SKM-1 (cell line): ENCODE data around the gene CD79B.

ENCODE experiments used
- DNase-seq: peaks from one replicate; lab custom pipeline; 2025; ENCODE audit not compliant: unreplicated experiment; lab: John Stamatoyannopoulos, UW

CD79B gene

DNA sequence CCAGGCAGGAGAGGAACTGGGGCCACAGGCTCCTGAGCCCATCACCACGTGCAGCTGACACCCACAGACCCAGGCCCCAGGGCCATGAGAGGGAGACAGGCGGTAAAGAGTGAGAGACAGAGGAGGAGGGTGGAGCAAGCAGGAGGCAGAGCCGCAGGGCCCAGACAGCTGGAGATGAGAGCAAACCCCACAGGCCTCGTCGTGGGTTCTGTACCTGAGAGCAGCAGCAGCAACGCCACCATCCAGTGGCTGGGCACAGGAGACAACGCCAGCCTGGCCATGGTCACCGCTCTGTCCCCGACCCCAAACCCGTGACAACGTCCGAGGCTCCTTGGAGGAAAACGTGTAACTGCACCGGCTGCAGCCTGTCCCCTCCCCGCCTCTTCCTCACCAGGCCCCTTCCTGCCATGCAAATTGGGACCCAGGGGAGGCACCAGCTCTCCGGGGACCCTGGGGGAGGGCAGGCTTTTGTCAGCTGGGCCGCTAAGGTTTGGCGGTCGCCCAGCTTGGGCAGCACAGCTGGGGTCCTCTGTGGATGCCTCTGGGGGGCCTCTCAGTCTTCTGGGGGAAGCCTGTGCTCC lies at the start of gene CD79B:
Gene CD79B (minus strand): TSS at position 351 of the 581 bp plus-strand sequence. CDS start 70 bp downstream, at position 281.
- no peak for DNase-seq

GRCh38 chr17:63978272-63979200 lies 46.4 kb upstream of the CD79B start:
- DNase-seq: no peak

DNA sequence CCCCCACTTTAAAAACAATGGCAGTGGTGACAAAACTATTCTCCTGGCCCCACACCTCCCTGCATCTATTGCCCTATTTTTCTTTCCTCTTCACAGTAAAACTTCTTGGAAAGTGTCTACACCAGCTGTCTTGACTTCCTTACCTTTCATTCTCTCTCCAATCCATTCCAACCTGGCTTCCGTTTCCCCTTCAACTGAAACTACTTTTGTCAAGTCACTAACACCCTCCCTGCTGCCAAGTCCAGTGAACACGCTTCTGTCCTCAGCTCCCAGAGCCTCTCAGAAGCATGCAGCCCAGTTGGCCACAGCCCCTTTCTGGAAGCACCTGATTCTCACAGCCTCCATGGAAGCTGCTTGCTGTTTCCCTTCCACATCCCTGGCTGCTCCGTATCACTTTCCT lies 44.6 kb upstream of the CD79B start:
- DNase-seq: no peak

GRCh38 chr17:63975541-63976092 lies 43.5 kb upstream of the CD79B start:
- no peak for DNase-seq

DNA sequence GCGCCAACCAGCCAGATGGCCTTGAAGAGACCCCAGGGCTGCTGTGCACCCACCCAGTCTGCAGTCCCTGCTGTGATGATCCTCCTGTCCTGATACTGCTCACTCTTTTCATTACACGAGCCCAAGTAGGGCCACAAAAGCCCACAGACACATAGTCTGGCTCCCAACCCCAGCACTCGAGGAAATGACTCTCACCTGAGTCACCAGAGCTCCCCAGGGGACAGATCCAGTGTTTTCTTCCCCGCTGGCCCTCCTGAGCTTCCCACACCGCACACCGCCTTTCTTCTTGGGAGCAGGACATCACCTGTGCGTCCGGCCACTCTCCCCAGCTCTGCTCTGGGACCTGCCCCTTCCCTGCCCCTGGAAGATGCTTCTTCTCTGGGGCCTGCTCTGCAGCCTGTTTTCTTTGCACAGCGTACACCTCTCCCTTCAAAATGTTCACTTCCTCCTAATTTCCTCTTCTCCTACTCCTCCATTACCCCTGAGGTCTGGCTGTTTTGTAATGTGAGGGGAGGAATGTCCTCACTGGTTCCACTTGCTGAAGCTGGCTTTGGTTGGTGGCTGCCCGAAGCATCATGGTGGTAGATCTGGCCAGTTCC lies 42.6 kb upstream of the CD79B start:
- peak; percentile 41 for DNase-seq

DNA sequence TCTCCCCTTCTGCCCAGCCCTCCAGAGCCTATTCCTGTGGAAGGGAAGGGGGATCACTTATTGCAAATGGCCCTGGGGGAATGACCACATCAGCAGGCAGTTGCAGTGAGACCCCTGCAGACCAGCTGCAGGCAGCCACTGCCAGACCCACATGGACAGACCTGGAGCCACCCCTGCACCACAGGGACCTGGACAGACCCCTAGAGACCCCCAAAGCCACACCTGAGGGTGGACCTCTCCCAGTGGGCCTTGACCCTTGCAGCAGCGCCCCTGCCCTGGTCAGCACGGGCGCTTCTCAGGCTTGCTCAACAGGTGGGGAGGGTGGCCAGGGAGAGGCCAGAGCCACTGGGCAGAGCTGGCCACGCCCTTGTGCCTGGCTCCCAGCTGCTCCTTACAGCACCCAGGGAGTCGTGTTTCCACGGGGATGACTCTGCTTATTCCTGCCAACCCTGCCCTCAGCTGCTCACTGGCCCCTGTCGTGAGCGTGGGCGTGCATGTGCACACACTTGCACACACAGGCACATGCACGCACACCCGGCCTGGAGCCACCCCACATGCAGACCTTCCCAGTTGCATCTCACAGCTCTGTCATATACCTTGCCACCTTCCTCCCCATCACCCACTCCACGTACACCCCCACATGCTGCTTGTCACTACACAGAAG lies 41.9 kb upstream of the CD79B start:
- DNase-seq: no peak

GRCh38 chr17:63973247-63973646 lies 41.1 kb upstream of the CD79B start:
- no peak for DNase-seq

DNA sequence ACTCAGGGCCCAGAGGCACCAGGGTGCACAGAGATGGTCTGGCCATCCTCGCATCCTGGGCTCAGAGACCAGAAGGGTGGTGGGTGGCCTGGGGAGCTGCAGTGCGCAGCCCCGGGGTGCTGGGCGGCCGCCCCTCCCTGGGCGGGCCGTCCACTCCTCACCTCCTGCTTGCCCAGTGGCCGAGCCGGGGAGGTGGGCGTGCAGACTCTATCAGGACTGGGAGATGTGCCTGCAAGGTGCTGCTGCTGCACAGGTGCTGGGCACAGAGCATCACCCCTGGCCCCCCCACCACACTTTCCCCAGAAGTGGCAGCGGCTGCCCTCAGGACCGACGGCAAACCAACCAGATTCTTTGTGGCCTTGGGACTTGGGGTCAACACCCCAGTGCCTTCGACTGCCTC lies 40.7 kb upstream of the CD79B start, which contains the start of gene SCN4A:
Gene SCN4A (minus strand): TSS at position 123 of the 400 bp plus-strand sequence. CDS start 77 bp downstream, at position 46.
- no peak for DNase-seq

DNA sequence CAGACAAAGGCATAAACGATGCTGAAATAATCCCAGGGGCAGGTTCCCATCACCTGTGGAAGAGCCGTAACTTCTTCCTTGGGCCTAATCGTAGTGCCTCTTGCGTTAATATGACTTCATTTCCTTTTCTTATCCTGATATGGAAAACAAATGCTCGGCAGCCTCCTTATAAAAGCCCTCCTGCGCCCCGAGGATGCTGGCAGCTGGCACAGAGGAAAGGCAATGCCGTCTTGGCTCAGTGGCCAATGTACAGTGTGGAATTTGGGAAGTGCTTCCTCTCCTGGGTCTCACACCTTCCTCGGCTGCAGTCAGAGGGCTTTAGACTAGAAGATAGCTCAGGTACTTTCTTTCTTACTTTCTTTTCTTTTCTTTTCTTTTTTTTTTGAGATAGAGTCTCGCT lies 37.1 kb upstream of the CD79B start:
- no peak for DNase-seq

DNA sequence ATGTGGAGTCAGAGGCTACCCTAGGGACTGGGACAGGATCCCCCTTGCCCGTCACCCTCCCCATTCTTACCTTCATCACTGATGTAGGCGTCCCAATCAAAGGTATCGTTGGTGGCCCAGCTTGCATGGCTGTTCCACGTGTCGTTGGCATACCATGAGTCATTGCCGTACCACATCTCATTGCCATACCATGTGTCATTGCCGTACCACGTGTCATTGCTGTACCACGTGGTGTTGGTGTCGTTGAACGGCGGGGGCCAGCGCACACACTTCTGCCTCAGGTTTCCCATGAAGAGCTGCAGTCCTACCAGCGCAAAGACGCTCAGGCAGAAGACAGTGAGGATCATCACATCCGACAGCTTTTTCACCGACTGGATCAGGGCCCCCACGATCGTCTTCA lies 35.8 kb upstream of the CD79B start:
- DNase-seq: no peak

DNA sequence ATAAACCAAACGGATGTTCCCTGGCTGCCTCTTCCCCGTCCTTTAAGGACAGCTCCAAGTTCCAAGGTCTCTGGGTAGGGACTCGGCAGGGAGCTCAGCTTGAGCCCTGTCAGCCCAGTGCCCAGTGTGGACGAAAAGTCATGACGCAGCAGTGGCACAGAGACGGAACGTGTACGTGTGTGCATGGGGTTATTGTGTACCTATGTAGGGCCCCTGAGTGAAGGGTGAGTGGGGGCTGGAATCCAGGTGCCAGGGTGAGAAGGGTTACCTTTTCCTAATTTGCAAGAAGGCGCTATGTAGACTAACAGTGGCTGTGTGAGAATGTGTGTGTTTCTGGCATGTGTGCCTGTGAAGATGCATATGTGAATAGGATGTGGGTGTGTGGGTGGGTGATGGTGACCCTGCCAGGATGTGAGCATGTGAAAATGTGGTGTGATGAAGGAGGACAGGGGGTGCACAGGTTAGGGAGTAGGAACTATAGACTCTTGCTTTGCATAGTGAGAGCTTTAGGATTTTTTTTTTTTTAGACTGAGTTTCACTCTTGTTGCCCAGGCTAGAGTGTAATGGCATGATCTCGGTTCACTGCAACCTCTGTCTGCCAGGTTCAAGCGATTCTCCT lies 34.6 kb upstream of the CD79B start:
- DNase-seq: no peak

GRCh38 chr17:63963123-63963522 lies 31.0 kb upstream of the CD79B start:
- no peak for DNase-seq

DNA sequence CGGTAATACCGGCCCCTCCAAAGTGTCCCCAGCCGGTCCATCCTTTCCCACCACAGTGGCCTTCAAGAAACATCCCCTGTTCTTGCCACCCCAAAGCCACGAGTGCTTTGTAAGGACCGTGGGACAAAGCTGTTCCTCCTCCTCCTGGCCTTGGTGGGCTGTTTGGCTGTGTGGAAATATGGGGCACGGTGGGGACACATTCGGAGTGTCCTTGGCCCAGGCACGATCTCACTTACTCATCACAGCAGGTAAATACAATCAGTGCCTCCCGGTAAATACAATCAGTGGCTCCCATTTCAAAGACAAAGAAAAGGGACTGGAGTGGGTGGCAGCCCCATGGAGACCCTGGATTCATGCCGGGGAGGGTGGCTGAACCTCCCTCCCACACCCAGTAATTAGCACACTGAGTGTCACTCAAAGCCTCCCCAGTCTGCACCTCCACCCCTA lies 30.2 kb upstream of the CD79B start:
- no peak for DNase-seq

GRCh38 chr17:63961355-63962212 lies 29.5 kb upstream of the CD79B start:
- peak; percentile 82 for DNase-seq

GRCh38 chr17:63960430-63960829 lies 28.3 kb upstream of the CD79B start:
- no peak for DNase-seq

DNA sequence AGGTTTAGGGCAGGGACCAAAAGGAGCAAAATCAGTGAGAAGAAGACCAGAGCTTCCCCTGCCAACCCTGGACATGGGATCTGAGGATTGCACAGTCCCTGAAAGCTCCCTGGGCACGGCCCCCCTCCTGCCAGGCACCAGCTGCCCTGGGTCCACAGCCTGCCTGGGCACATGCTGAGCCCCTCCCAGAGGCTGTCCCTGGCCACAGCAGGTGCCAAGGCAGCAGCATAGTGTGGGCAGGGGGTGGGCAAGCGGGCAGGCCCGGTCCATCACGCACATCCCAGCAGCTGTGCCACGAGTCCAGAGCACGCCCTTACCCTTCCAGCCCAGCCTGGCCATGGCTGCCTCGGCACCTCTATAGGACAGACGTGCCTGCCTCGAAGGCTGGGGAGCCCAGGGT lies 27.9 kb upstream of the CD79B start:
- DNase-seq: no peak

- DNase-seq: no peak
These were observed 24.3 kb upstream of the CD79B start for GRCh38 chr17:63956296-63956920.

DNA sequence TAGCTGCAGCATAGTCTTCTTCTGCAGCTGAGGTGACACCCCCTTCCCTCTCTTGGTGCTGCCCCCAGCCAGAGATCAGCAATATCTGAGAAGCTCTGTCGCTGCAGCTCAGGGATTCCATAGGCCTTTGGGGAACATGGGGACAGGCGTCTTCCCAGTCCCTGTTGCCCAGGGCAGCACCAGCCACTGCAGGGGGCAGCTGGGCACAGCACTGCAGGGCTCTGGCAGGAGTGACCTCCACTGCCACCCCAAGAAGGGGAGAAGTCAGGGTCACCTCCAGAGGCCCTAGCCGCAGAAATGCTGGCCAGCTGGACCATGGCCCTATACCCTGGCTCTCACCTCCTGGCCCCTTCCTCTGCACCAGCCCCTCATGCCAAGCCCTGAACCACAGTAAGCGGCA lies 23.7 kb upstream of the CD79B start:
- no peak for DNase-seq

GRCh38 chr17:63955232-63955631 lies 23.1 kb upstream of the CD79B start:
- DNase-seq: no peak
